Measurements from ENCODE around the gene PAPOLA.
"Not testable (repeated sequence)": the region's sequence is repeated elsewhere in the genome, so short reads cannot be mapped to it uniquely, and the experiment has no call there.

The PAPOLA gene

DNA sequence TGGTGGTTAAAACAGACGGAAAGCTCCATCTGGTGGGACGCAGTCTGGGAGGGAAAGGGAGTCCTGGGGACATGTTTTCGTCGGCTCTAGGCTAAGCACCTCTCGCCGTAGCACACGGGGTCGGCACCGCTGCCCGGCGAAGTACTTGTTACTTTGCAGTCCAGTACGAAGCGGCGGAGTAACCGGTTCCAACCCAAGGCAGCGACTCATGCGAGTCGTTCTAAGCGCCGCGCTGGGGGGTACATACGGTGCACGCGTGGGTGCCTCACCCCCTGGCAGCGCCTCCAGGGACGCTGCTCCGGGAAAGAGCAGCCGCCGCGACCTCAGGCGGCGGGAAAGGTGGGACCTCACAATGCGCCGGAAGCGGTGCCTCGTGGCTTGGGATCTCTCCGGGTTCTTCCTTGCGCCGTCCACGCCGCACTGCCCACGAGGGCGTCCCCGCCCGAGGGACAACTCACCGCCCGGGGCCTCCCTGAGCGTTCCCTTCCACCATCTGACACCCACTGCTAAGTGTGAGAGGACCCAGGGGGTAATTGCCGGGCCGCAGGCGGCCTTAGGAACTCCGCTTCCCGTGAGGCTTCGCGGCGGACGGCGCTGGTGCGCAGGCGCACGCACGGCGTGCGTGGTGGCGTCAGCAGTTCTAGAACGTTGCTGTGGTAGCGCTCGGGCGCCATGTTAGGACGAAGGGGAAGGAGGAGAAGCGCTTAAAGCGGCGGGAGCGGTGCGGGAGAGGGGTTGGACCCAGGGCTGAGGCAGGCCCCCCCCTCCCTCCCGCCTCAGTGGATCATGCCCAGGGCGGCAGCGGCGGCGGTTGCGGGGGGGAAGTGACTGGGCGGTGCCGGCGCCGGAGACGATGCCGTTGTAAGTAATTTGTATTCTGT, at the start of gene PAPOLA:
PAPOLA (plus strand) TSS at position 643 of the 881 bp plus-strand sequence; CDS start at position 854, 211 bp downstream.
- DNase-seq (ENCODE audit: low read depth), result peak; percentile 72

DNA sequence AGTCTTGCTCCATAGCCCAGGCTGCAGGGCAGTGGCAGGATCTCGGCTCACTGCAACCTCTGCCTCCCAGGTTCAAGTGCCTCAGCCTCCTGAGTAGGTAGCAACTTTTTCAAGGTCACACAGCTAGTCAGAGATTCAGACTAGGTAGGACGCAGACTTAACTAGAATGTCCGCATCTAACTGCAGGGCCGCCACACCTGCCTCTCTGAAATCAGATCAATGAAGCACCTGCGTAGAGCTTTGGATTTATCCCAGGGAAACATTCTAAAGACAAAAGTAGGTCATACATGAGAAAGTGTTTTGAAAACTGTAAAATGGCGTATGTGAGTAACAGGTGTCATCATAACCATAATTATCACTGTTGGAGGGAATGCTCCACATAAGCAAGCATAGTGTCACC, 49.5 kb upstream of the PAPOLA start:
- no peak for DNase-seq (ENCODE audit: low read depth)

DNA sequence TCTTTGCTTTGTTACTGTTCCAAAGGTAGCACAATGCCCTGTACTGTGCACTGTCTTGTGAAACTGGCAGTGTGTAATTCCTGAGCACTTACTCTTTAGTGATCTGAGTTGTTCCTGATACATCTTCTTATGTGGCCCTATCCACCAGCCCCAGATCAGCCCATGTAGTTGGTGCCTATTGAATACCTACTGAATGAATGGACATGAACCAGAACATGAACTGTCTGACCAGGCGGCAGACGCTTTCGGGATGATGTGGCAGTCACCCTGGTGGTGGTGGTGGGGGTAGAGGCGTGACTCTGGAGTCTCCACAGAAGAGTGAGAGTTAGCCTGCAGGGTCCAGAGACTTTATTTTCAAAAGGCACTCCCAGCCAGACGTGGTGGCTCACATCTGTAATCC, 46.6 kb upstream of the PAPOLA start:
- no peak for DNase-seq (ENCODE audit: low read depth)

DNA sequence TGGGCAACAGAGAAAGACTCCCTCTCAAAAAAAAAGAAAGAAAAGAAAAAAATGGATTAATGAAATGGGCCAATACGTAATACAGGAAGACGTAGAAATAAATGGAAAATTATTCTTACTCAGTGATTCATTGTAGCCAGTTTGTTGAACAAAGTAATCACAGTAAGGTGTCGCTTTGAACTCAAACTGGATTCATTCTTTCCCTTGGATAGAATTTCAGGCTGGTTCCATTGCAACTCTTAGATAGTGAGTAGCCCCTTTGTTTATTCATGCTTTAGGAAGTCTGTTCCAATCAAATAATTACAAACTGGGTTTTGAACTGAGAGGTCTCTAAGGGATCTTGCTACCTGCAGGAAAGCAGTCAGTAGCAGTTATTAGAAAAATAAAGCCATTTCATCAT, 42.3 kb upstream of the PAPOLA start:
- DNase-seq (ENCODE audit: low read depth), result no peak

DNA sequence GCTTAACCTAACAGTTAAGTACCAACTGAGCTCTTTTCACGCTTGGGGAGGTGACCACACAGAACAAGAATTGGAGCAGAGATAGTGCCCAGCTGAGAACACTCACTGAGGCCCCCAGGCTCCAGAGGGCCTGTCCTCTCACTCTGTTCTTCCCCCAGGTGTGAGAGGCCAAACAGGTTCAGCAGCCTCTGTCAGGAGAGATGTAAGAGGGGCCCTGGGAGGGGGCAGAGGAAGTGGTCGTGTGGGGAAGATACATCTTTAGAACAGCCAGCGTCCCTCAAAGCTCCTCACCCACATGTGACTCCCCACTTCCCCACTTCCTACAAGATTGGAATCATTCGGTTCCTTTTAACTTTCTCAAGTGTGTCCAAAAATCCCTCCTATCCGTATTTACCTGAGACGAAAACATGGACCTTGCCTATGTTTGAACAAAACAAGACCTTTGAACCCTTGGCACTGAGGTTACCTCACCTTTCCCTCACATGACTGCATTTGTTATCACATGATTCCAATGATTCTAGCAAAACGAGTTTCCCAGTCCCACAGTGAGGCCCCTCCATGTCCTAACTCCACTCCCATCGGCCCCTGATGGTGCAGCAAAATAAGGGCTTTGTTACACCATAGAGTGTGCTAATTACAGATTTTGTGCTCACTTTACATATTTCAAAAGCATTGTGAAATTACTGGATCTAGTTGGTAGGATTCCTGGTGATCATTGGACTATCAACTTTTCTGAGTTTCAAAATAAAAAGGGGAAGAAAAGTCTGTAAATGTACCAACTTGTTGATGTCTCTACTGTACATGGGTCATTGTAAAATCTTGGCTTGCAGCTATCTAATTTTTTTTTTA, 40.0 kb upstream of the PAPOLA start:
- DNase-seq (ENCODE audit: low read depth), result no peak

DNA sequence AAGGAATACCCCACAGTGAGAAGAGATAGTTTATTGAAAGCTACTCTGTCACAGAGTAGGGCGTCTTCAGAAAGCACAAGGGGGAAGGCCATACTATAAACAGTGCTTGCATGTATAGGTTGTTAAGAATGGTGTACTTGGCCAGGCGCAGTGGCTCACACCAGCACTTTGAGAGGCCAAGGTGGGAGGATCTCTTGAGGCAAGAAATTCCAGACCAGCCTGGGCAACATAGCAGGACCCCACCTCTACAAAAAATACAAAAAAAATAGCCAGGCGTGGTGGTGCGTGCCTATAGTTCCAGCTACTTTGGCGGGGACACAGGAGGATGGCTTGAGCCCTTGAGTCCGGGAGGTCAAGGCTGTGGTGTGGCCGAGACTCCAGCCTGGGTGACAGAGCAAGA, 38.0 kb upstream of the PAPOLA start:
- no peak for DNase-seq (ENCODE audit: low read depth)

DNA sequence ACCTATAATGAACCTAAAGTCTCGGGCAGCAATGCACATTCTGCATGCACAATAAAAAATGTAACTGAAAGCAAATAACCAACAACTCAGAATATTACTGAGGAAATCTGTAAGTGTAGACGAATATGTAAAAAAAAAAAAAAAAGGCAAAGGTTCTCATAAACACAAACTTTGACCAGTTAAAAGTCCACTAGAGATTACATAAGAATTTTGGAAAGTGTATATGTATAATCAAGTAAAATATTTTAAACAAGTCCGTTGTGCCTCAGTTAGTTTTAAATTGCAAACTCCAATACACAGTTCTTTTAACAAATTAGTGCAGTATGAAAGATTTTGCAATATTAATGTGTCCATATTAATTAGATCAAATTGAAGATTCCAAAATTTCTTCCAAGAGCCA, 35.3 kb upstream of the PAPOLA start:
- DNase-seq (ENCODE audit: low read depth), result no peak

DNA sequence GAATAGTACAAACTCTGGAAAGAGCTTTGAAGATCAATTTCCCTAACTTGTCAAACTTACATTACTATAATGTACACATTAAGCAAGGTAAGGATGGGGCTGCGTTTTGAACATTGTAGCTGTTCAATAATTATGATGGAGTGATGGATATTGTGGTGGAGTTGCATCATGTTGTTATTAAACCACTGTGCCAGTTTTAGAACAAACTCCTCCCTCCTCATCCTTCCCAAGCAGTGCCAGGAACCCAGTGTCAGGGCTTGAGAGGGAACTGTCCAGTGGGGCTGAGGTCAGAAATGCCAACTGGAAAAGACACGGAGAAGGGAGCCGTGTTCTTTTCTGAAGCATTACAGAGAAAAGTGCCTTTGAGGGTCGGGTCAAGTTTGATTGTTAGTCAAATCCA, 31.9 kb upstream of the PAPOLA start:
- DNase-seq (ENCODE audit: low read depth), result no peak

DNA sequence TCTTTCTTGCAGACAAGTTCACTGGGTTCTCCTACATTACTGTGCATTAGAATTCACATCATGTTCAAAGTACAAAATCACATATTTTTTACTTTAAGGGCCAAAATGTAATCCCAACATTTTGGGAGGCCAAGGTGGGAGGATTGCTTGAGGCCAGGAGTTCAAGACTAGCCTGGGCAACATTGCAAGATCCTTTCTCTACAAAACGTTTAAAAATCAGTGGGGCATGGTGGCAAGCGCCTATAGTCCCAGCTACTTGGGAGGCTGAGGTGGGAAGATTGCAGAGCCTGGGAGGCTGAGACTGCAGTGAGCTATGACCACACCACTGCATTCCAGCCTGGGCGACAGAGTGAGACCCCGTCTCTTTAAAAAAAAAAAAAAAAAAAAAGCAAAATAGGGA, 31.2 kb upstream of the PAPOLA start:
- DNase-seq (ENCODE audit: low read depth), result not testable (repeated sequence)

DNA sequence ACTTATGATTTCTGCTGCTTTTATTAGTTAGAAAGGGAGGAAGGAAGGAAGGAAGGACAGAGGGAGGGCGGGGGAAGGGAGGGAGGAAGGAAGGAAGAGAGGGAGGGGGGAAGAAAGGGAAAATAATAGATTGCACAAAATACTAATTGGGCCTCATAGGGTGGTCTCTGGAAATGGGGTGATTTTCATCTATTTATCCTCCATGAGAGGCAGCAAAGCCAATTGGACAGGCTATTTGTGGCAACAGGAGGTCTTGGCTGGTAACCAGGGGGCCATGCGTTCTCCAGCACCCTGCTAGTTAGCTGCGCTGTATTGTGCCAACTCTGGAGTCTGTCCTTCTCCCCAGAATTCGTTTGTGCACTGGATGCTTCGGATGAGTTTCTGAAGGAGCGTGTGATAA, 24.1 kb upstream of the PAPOLA start:
- DNase-seq (ENCODE audit: low read depth), result no peak

DNA sequence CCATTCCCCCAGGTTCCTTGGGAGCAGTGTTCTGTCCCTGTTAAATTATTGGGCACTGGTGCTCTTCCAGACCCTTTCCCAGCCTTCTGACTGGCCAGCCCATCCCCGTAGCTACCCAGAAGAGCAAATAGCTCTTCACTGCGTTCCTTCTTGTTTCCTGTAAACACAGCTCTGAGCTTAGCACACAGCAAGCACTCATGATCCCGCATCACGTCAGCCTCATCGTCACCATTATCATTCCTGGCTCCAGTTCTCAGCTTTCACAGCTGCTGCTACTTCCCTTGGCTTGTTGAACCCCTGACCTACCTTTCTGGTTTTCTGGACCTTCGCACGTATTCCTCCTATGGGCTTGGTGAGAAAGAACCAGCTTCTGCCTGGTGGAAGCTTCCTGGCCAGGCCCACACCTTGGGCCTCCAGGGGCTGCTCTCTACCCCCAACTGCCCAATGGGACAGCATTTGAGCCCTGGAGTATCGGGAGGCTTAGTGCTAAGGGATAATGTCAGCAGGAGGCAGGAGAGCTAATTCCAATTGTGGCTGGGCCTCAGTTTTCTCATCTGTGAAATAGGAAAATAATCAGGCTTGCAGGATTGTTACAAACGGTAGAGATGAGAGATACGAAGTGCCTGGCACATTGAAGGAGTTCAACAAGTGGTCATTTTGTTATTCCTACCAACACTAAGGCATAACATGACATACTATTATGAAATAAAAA, 22.6 kb upstream of the PAPOLA start:
- DNase-seq (ENCODE audit: low read depth), result no peak

DNA sequence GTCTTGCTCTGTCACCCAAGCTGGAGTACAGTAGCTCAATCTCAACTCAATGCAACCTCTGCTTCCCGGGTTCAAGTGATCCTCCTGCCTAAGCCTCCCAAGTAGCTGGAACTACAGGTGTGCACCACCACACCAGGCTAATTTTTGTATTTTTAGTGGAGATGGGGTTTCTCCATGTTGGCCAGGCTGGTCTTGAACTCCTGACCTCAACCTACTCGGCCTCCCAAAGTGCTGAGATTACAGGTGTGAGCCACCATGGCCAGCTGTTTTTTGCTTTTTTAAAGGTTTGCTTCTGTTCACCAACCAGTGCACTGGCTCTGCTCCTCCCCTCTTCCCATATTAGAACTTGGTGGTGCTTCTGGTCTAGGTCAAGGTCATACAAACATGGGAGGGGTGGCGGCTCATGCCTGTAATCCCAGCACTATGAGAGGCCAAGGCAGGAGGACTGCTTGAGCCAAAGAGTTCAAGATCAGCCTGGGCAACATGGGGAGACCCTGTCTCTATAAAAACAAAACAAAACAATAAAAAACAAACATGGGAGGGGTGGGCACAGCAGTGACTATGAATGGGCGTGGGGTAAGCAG, 20.4 kb upstream of the PAPOLA start:
- DNase-seq (ENCODE audit: low read depth), result no peak

DNA sequence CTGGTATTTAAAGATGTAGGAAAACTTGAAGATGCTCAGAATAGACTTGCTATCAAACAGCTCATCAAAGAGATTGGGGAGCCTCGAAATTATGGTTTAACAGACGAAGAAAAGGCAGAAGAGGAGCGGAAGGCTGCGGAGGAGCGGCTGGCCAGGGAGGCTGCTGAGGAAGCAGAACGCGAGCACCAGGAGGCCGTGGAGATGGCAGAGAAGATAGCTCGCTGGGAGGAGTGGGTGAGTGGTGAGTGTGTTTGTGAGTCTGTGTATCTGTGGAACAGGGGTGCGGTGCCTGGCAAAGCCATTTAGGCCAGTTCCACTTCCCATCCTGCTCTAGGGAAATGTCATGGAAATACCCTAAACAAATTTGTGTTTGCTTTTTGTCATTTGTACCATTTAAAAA, 19.2 kb upstream of the PAPOLA start:
- DNase-seq (ENCODE audit: low read depth), result no peak

DNA sequence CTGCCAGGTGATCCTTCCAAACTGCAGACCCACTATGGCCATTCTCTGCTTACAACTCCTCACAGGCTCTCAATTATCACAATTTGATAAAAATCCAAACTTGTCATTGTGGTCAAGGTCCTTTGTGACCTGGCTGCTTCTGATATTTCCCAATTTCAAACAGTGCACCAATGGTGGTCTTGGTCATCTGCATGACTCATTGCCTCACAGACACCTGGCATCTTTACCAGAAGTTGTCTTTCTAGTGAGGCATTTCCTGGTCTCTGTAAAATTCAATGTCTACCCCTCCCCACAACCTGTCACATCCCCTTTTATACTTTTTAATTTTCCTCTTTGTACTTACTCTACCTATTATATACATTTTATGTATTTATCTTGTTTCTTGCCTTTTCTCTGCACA, 17.8 kb upstream of the PAPOLA start:
- no peak for DNase-seq (ENCODE audit: low read depth)

DNA sequence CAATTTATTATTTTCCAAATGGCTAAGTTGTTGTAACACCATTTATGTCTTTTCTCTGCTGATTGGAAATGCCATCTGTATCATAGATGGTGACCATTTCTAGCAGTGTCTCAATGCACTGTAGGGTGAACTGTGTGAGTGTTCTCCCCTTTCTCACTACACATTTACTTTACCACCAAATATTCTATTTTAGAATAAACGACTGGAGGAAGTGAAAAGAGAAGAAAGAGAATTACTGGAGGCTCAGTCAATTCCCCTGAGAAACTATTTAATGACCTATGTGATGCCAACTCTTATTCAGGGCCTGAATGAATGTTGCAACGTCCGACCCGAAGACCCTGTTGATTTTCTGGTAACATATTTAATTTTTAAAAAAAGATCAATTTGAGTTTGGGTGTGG, 15.5 kb upstream of the PAPOLA start:
- DNase-seq (ENCODE audit: low read depth), result no peak

DNA sequence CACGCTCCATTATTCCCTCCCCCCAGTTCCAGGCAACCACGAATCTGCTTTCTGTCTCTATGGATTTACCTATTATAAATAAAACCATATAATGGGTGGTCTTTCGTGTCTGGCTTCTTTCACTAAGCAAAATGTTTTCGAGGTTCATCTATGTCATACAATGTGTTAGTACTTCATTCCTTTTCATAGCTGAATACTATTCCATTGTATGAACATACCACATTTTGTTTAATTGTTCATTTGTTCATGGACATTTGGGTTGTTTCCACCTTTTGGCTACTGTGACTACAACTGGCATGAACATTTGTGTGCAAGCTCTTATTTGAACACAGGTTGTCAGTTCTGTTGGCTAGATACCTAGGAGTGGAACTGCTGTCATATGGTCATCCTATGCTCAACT, 12.9 kb upstream of the PAPOLA start:
- no peak for DNase-seq (ENCODE audit: low read depth)

DNA sequence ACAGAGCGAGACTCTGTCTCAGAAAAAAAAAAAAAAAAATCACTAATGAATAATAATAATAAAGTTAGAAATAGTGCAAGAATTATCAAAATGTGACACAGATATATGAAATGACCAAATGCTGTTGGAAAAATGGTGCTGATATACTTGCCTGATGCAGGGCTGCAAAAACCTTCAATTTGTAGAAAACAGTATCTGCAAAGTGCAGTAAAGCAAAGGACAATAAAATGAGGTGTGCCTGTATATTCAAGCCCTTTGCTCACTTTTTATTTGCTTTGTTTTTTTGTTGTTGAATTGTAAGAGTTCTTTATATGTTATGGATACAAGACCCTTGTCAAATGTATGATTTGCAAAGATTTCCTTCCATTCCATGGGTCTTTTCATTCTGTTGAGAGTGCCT, 9.0 kb upstream of the PAPOLA start:
- no peak for DNase-seq (ENCODE audit: low read depth)

DNA sequence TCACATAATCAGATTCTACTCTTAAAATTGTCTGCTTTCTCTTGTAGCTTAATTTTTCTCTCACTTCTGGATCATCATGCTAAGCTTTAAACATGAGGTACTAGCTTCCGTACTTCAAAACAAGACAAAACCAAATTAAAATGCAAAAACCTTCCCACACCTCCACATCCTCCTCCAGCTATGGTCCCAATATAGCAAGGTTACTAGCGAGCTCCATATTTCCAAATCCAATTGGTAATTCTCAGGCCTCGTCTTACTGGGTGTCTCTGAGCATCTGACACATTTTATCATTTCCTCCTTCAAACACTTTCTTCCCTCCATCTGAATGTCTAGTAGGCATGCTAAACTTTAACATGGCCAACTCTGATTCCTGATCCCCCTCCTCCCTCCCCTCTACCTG, 7.9 kb upstream of the PAPOLA start:
- DNase-seq (ENCODE audit: low read depth), result no peak

DNA sequence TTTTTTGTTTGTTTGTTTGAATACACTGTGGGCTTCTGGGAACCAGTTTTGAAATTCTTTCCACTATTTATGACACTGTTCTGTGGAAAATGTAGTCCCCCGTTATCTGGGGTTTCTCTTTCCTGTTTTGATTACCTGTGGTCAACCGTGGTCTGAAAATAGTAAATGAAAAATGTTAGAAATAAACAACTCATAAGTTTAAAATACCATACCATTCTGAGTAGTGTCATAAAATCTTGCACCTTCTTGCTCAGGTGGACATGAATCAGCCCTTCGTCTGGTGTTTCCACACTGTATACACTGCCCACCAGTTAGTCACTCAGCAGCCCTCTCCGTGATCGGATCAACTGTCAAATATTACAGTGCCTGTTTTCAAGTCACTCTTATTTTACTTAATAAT, 5.1 kb upstream of the PAPOLA start:
- no peak for DNase-seq (ENCODE audit: low read depth)

DNA sequence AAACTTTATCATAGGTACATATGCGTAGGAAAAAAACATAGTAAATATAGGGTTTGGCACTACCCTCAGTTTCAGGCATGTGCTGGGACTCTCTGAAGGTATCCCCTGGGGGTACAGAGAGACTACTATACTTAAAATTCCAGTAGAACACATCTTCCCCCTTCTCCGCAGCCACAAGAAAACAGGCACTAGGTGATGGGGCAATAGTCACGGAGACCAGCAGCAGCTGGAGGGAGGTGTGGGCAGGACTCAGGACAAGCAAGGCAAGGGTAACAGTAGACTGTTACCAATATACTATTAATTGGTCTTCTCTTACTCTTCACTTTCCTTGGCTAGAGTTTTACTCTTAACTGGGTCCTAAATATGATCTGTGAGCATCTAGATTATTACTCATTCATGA, 4.6 kb upstream of the PAPOLA start:
- no peak for DNase-seq (ENCODE audit: low read depth)

DNA sequence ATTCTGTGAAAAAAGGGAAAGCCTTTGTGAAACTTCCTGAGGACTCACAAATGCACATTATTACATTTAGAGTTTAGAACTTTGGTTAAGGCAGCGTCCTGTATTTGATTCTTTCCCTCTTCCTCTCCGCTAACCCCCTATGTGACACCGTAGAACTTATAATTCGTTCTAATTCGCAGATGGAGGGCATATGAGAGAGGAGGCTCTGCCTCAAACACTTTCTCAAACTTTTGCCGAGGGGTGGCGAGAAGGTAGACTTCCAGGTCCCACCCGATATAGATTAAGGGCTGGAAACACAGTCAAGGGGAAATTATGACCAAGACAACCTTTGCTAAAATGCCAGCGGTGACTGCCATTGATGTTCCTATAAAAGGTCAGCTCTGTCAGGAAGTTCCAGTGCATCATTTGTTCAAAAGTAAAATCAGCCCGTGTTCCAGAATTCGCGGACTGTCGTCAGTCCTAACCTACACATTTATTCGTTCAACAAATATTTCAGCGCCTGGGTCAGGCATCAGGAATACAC, 904 bp upstream of the PAPOLA start:
- DNase-seq (ENCODE audit: low read depth), result no peak

Measured in GM04503 (cell line).